22Rv1 (cell line): ENCODE data around the gene ASTN2.

Experiments
- H3K27ac ChIP-seq: fragments of 450-650 bp; 2 replicates; pipeline ENCODE4 v1.5.1; 2017
- ZFX ChIP-seq: fragments of 450-650 bp; IDR thresholded peaks from 2 replicates; pipeline ENCODE4 v1.6.1; 2017; ENCODE audit warnings: antibody characterized with exemption, borderline replicate concordance
- TF ChIP-seq, protein P1 (sequence below): fragments of 450-650 bp; IDR thresholded peaks from 2 replicates; pipeline ENCODE4 v1.5.1; 2017; ENCODE audit warnings: mild to moderate bottlenecking

ASTN2 gene

DNA sequence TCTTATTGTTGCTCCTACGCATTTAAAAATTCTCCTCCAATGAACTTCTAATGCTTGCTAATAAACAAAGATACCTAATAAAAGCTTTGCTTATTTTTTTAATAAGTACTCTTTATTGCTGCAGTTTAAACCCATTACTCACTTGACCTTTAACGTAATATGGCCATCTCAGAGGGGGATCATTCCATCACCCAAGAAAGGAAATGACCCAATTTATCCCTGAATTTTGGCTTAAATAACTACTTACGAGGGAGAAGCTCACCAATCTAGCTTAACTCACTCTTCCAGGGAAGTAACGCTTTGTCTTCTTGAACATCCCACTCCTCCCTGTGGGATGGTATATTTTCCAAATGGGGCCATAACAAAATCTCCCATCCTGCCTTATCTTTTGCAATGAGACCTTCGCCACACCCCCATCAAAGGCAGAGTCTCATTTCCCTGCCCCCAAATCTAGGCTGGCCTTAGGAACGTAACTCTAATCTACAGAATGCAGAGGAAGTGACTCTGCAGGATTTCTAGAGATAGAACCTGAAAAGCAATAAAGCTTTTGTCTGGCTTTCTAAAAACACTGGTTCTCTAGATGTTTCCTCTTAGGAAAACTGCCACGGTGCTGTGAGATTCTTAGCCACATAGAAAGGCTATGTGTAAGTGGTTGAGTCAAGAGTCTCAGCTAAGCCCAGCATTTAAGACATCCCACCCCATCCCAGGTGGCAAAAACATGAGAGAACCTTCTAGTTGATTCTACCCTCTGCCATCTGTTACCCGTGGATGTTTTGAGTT, 310.0 kb downstream of the ASTN2 start:
- no peak for TF ChIP-seq ZFX
- TF ChIP-seq, protein P1, sequence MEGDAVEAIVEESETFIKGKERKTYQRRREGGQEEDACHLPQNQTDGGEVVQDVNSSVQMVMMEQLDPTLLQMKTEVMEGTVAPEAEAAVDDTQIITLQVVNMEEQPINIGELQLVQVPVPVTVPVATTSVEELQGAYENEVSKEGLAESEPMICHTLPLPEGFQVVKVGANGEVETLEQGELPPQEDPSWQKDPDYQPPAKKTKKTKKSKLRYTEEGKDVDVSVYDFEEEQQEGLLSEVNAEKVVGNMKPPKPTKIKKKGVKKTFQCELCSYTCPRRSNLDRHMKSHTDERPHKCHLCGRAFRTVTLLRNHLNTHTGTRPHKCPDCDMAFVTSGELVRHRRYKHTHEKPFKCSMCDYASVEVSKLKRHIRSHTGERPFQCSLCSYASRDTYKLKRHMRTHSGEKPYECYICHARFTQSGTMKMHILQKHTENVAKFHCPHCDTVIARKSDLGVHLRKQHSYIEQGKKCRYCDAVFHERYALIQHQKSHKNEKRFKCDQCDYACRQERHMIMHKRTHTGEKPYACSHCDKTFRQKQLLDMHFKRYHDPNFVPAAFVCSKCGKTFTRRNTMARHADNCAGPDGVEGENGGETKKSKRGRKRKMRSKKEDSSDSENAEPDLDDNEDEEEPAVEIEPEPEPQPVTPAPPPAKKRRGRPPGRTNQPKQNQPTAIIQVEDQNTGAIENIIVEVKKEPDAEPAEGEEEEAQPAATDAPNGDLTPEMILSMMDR: no peak
- H3K27ac ChIP-seq: no peak overlapping the region

DNA sequence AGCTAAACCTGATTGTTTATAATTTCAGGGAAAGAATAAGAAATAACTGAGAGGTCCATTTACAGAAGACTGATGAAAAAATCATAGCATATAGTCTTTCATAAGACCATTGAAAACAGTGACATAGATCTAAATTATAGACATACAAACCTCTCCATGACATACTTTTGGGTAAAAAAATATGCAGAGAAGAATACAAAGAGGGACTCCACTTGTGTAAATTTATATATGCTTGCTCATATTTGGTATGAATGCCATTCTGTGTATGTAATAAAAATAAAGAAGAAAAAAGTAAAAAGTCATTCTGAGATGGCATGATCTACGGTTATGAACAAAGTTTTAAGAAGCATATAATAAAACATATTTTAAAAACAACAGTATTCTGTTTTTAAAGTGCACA, 310.7 kb downstream of the ASTN2 start:
- TF ChIP-seq ZFX: no peak
- TF ChIP-seq, protein P1: no peak
- H3K27ac ChIP-seq: no peak overlapping the region

DNA sequence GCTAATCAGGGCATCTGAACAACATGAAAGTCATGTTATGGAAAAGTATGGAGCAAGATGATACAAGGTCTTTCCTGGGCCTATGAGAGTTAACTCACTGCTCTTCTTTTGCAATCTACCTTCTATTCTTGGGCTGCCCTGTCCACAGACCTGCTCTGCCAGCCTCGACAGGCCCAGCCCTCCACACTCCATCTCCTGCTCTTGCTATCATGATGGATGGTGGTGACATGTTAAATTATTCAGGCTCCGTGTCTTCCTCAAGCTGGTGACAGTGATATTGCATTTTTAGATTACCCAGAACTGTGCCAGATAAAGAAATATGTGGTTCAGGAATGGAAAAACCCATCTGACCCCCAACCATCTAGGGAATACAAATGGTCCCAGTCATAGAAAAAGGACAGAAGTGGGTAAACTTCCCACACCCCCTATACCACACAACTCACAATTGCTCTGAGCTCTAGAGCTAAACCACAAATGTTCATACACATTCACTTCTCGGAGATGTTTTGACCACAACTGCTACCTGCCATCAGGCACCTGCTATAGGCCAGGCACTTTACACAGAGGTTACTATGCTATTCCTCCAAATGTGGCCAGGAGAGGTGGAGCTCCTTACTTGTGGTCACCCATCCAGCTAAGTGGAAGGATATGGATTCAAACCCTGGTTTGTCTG, 311.3 kb downstream of the ASTN2 start:
- H3K27ac ChIP-seq: no peak overlapping the region

DNA sequence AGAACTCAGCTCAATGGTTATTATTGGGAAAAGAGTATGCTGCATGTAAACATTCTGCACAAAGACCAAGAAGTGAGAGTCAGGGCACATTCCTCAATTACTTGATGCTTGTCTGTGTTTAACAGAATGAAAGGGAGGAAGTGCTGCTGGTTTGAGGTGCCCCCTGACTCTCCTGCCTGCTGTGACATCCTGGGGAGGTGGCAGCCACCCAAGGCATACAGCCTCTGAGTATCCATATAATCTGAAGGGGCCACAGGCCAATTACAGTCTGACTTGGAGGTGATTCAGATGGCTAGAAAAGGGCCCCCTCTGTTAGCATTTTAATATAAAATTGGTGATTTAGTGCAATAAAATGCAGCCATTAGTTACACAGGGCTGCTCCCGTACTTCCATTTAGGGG, 313.8 kb downstream of the ASTN2 start:
- no peak overlapping the region for H3K27ac ChIP-seq
- no peak for TF ChIP-seq ZFX
- TF ChIP-seq, protein P1: no peak

More for the DNA sequence above, 311.3 kb downstream of the ASTN2 start:
- TF ChIP-seq ZFX: no peak
- TF ChIP-seq, protein P1: no peak

DNA sequence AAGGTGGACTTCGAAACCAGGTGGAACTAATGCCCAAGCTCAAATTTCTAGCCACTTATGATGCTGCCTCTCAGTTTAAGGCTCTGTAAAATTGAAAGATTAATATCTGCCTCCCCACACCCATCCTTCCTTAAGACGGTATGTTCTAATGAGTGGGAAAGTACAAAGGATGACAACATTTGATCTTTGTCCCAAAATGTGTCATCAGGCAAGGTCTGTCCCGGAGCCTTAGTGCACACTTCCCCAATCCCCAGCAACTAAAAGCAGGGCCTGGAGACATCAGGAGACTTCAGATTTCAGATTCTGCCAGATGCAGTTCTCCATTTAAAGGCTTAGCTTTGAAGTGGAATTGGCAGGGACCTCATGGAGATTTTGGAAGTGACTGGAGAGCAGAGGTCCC, 316.5 kb downstream of the ASTN2 start:
- no peak overlapping the region for H3K27ac ChIP-seq
- TF ChIP-seq, protein P1: no peak
- TF ChIP-seq ZFX: no peak

DNA sequence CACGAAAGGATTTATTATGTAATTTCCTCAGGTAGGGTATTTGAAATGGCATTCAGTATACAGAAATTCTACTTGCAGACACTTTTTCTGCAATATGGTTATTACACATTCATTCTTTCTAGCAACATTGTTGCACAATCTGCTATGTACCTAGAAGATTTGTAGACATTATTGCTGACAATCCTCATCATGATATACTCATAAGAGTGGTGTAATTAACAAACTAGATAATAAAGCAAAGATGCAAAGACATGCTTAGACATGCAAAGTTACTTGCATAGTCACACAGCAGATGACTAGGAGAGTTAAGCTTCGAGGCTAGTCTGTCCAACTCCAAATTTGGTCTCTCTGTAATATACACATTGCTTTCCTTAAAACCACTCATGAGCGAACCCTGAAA, 317.1 kb downstream of the ASTN2 start:
- no peak overlapping the region for H3K27ac ChIP-seq
- TF ChIP-seq, protein P1: no peak
- no peak for TF ChIP-seq ZFX

DNA sequence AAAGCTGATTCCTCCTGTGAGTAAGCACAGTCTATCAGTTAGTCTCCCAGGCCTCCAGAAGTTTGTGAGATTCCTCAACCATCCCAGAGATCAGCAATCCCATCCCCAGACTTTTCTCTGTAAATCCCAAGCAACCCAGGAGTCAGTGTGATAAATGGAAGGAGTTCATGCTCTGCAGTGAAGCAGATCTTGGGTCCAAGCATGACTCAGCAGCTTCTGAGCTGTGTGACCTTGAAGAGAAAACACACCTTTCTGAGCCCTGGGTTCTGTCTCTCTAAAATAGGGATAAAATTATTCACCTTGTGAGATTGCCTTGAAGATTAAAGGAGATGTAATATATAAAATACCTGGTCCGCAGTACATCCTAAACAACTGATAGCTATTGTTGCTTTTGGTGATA, 318.7 kb downstream of the ASTN2 start:
- no peak for TF ChIP-seq ZFX
- TF ChIP-seq, protein P1: no peak
- no peak overlapping the region for H3K27ac ChIP-seq
